Thyroid gland (tissue), 4 donors: ENCODE results near the gene UMODL1.

ENCODE experiments used
- CTCF ChIP-seq, 6 experiments: fragments of 200-600 bp in 3 of 6; fragments of 450-650 bp in 3 of 6; sonication (generic) in 3 of 6; IDR thresholded peaks; one replicate each; pipeline ENCODE4 v1.5.1; 2016 to 2019; ENCODE audit warnings: antibody characterized with exemption in 6 of 6, mild to moderate bottlenecking in 2 of 6, inconsistent platforms in 1 of 6, moderate library complexity in 1 of 6
- POLR2A ChIP-seq, 2 donors: fragments of 450-650 bp; IDR thresholded peaks; one replicate each; pipeline ENCODE4 v1.6.1; 2017; ENCODE audit warnings: antibody characterized with exemption in 2 of 2, mild to moderate bottlenecking in 2 of 2, moderate library complexity in 1 of 2

- TF ChIP-seq POLR2A (IDR thresholded peaks at IDR 0.05) (no peak), CTCF (IDR thresholded peaks at IDR 0.05) (no peak)
Measured at GRCh38 chr21:42189860-42190485, 118.9 kb downstream of the UMODL1 start.
